Parathyroid adenoma (tissue), 2 donors: ENCODE measurements around the gene SUN2.

ENCODE experiments used
- H2AFZ ChIP-seq: fragments of 300-600 bp; sonication (generic); one replicate; pipeline ENCODE4 v1.7.0; 2017; ENCODE audit warnings: antibody characterized with exemption, mild to moderate bottlenecking
- H3K27ac ChIP-seq: fragments of 300-600 bp; sonication (generic); one replicate; pipeline ENCODE4 v1.7.0; 2017
- H3K27me3 ChIP-seq: fragments of 300-600 bp; sonication (generic); one replicate; pipeline ENCODE4 v1.7.0; 2017; ENCODE audit warnings: low read length; ENCODE audit not compliant: control insufficient read depth, insufficient read depth
- H3K36me3 ChIP-seq: fragments of 300-600 bp; sonication (generic); one replicate; pipeline ENCODE4 v1.7.0; 2017; ENCODE audit warnings: low read length; ENCODE audit not compliant: control insufficient read depth, insufficient read depth
- H3K4me1 ChIP-seq: fragments of 300-600 bp; sonication (generic); one replicate; pipeline ENCODE4 v1.7.0; 2017; ENCODE audit warnings: control low read depth
- H3K4me2 ChIP-seq: fragments of 300-600 bp; sonication (generic); one replicate; pipeline ENCODE4 v1.7.0; 2017; ENCODE audit warnings: low read length
- H3K4me3 ChIP-seq: fragments of 300-600 bp; sonication (generic); one replicate; pipeline ENCODE4 v1.7.0; 2017; ENCODE audit warnings: low read depth, low read length
- H3K79me2 ChIP-seq: fragments of 300-600 bp; sonication (generic); one replicate; pipeline ENCODE4 v1.7.0; 2017; ENCODE audit warnings: control low read depth
- H3K9ac ChIP-seq: fragments of 300-600 bp; sonication (generic); one replicate; pipeline ENCODE4 v1.7.0; 2017; ENCODE audit warnings: mild to moderate bottlenecking
- H3K9me3 ChIP-seq: fragments of 300-600 bp; sonication (generic); one replicate; pipeline ENCODE4 v1.7.0; 2017; ENCODE audit warnings: low read length; ENCODE audit not compliant: control insufficient read depth
- TF ChIP-seq, protein P1 (sequence below): fragments of 300-600 bp; sonication (generic); IDR thresholded peaks from one replicate; pipeline ENCODE4 v1.7.0; 2017; ENCODE audit warnings: antibody characterized with exemption, mild to moderate bottlenecking
- donor health status: primary hyperparathyroidism.

Gene SUN2

DNA sequence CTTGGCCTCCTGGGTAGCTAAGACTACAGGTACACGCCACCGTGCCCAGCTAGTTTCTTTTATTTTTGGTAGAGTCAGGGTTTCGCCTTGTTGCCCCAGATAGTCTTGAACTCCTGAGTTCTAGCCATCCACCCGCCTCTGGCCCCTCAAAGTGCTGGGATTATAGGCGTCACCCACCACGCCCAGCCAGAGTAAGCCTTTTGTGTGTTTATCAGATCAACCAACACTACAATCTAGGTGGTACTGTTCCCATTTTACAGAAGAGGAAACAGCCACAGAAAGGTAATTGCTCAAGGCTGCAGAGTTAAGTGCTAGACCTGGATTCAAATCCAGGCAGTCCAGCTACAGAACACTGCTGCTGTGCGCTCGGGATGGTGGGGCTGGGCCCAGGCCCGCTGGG is 70.9 kb downstream of the SUN2 start:
- no peak overlapping the region for H3K9ac ChIP-seq
- peaks cover 5% of the 10 kb centered on the region for H3K79me2 ChIP-seq
- no peaks in the 10 kb centered on the region for H3K4me1 ChIP-seq
- no peak overlapping the region for H3K4me3 ChIP-seq
- no peaks in the 10 kb centered on the region for H3K27me3 ChIP-seq
- TF ChIP-seq, protein P1, sequence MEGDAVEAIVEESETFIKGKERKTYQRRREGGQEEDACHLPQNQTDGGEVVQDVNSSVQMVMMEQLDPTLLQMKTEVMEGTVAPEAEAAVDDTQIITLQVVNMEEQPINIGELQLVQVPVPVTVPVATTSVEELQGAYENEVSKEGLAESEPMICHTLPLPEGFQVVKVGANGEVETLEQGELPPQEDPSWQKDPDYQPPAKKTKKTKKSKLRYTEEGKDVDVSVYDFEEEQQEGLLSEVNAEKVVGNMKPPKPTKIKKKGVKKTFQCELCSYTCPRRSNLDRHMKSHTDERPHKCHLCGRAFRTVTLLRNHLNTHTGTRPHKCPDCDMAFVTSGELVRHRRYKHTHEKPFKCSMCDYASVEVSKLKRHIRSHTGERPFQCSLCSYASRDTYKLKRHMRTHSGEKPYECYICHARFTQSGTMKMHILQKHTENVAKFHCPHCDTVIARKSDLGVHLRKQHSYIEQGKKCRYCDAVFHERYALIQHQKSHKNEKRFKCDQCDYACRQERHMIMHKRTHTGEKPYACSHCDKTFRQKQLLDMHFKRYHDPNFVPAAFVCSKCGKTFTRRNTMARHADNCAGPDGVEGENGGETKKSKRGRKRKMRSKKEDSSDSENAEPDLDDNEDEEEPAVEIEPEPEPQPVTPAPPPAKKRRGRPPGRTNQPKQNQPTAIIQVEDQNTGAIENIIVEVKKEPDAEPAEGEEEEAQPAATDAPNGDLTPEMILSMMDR, result no peak
- H2AFZ ChIP-seq, result no peak overlapping the region
- no peak overlapping the region for H3K4me2 ChIP-seq
- H3K36me3 ChIP-seq, result no peaks in the 10 kb centered on the region
- no peaks in the 10 kb centered on the region for H3K9me3 ChIP-seq
- H3K27ac ChIP-seq, result no peak overlapping the region
